IPS DF 4.7 (cell line): Measurements from ENCODE around the gene GALNT18.
A peak's percentile ranks its signal among the peaks of the same experiment; 100 is the strongest.

ENCODE experiments used
- DNase-seq: peaks from one replicate; pipeline ENCODE4 v3.0.0-alpha.2; 2013; ENCODE audit warnings: low spot score; ENCODE audit errors: extremely low read depth

Gene GALNT18

GRCh38 chr11:11390068-11390771, 231.6 kb downstream of the GALNT18 start:
- no peak for DNase-seq

- no peak for DNase-seq
These were observed 232.6 kb downstream of the GALNT18 start for GRCh38 chr11:11389238-11389637.

- DNase-seq, result no peak
These were observed 234.0 kb downstream of the GALNT18 start for GRCh38 chr11:11387622-11388305.

GRCh38 chr11:11387207-11387606, 234.6 kb downstream of the GALNT18 start:
- DNase-seq, result no peak

GRCh38 chr11:11384829-11385228, 237.0 kb downstream of the GALNT18 start:
- DNase-seq, result no peak

- no peak for DNase-seq
These were observed 237.8 kb downstream of the GALNT18 start for GRCh38 chr11:11383995-11384394.

GRCh38 chr11:11382858-11383532, 238.8 kb downstream of the GALNT18 start:
- no peak for DNase-seq

GRCh38 chr11:11381471-11382105, 240.2 kb downstream of the GALNT18 start:
- DNase-seq, result no peak

- DNase-seq, result no peak
These were observed 240.9 kb downstream of the GALNT18 start for GRCh38 chr11:11380883-11381282.

GRCh38 chr11:11380340-11380739, 241.5 kb downstream of the GALNT18 start:
- no peak for DNase-seq

GRCh38 chr11:11379661-11380060, 242.1 kb downstream of the GALNT18 start:
- DNase-seq, result no peak

GRCh38 chr11:11378184-11378940, 243.4 kb downstream of the GALNT18 start:
- no peak for DNase-seq

- no peak for DNase-seq
These were observed 247.3 kb downstream of the GALNT18 start for GRCh38 chr11:11374358-11375148.

GRCh38 chr11:11373934-11374333, 247.9 kb downstream of the GALNT18 start:
- no peak for DNase-seq

GRCh38 chr11:11372461-11372860, 249.3 kb downstream of the GALNT18 start:
- DNase-seq, result no peak

- DNase-seq, result no peak
These were observed 250.9 kb downstream of the GALNT18 start for GRCh38 chr11:11370962-11371303.

- DNase-seq, result no peak
These were observed 251.4 kb downstream of the GALNT18 start for GRCh38 chr11:11370255-11370961.

GRCh38 chr11:11366793-11367192, 255.0 kb downstream of the GALNT18 start:
- DNase-seq, result no peak

- peak; percentile 19 for DNase-seq
These were observed 258.1 kb downstream of the GALNT18 start for GRCh38 chr11:11363674-11364073.

GRCh38 chr11:11359611-11360010, 262.2 kb downstream of the GALNT18 start:
- no peak for DNase-seq
